T-helper 22 cell (primary cell): ENCODE measurements around the gene UNC119.

Experiments used
- DNase-seq: peaks from one replicate; pipeline ENCODE4 v3.0.0-alpha.2; 2020; ENCODE audit warnings: low read depth

Gene UNC119

DNA sequence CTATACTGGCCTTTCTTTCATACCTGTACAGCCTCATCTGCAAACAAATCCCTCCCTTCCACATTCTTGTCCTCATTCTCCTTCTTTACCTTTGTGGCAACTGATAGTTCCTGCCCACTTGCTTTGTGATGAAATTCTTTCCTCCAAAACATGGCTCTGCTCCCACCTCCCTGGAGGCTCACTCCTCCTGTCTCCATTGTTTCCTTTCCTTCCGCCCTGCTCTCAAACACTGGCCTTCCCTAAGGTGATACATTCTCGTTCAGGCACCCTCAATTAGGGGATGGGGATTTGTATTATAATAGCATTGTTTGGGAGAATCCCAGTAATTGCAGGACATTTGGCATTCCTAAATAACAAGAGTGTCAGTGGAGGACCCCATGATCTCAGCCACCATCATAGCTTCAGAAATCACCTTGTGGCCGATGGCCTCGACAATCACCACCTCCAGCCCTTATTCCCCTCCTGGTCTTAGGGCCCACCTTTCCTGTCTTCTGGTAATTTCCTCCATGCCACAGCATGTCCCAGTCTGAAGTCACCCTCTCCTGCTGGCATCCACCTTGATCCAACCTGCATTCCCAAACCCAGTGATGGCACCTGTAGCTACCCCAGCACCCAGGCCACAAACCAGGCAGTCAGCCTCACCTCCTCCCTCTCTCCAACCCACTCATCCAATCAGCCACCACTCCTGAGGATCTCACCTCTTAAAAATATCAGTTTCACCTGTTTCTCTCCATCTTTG lies 7.9 kb downstream of the UNC119 start:
- no peak for DNase-seq

DNA sequence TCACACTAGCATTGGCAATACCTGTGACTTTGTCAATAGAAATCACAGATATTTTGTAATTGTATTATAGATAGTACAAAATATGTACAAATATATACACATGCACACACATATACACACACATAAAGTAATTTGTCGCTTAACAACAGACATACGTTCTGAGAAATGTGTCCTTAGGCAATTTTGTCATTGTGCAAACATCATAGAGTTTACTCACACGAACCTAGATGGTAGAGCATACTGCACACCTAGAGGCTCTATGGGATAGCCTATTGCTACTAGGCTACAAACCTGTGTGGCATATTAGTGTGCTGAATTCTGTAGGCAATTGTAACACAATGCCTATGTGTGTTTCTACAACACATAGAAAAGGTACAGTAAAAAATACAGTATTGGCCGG lies 11.0 kb downstream of the UNC119 start:
- DNase-seq: no peak

DNA sequence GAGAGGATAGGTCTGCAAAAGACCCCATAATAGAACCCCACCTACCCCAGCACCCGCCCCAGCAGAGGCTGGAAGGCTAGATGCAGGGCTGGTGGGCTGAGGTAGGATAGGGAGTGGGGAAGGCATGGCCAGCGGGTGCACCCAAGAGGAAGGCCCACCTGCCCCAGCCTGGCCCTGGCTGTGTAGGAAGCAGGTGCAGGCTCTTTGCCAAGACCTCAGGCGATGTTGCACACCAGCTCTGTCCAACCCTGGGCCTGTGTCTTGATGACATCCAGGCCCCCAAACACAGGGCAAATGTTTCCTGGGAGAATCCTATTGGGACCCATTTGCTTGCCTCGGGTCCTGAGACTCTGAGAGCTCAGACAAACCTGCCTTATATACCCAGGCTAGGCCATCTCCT lies 12.2 kb downstream of the UNC119 start:
- DNase-seq: no peak

DNA sequence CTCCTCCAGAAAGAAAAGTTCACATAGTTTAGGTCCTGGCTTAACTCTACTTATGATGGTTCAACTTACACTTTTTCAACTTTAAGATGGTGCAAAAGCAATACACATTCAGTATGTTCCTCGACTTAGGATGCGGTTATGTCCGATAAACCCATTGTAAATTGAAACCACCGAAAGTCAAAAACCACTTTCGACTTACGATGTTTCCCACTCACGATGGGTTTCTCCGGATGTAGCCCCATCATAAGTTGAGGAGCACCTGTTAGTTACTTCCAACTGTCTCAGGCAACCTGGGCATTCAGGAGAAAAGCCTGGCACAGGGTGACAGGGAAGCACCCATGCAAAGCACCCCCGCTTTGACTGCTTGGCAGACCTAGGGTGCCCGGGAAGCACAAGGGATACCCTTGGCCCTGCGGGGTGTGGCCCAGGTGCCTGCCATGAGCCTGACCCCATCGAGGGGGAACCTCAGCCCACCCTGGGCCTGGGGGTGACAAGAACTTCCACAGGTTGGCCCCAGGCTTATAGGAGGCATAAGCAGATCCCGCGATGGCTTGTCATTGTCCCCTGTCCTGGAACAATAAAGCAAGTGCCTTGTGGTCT lies 14.0 kb downstream of the UNC119 start:
- DNase-seq: no peak

DNA sequence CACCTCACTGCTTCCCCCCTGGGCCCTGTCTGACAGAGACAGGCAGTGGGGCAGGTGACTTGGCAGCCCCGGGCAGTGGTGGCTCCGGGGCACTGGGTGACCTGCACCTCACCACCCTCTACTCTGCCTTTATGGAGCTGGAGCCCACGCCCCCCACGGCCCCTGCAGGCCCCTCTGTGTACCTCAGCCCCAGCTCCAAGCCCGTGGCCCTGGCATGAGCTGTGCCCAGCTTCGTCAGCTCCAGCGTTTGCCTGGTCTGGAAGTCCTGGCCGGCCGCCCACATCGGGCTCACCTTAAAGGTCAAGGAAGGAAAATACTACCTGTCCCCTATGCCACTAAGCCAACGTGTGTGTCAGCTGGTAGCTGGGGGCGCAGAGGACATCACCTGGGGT lies 15.2 kb downstream of the UNC119 start:
- no peak for DNase-seq

DNA sequence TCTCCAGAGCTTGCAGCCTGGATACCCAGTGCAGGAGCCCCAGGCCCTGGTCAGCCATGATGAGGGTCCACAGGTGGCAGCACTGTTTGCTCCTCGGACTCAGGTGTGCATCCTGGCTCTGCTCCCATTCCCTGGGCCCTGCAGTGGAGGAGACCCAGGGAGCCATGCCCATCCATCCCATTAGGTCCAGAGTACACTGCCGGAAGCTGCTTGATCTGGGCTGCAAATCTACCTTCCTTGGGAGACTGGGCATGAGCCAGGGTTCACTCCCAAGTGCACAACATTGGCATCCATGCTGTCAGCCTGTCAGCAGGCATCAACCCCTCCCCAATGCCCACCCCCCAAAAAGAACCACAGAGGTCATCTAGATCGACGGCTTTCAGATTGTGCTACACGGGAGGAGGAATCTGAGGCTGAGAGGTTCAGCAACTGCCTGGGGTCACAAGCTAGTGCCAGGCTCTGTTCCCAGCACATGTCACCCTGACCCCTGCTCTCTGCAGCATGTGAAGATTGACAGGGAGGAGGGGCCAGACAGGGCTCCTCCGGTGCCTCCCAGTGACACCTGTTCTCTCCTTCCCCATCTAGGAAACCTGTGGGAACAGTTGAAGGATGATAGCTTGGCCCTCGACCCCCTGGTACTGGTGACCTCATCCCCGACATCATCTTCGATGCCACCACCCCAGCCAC lies 15.7 kb downstream of the UNC119 start:
- no peak for DNase-seq

DNA sequence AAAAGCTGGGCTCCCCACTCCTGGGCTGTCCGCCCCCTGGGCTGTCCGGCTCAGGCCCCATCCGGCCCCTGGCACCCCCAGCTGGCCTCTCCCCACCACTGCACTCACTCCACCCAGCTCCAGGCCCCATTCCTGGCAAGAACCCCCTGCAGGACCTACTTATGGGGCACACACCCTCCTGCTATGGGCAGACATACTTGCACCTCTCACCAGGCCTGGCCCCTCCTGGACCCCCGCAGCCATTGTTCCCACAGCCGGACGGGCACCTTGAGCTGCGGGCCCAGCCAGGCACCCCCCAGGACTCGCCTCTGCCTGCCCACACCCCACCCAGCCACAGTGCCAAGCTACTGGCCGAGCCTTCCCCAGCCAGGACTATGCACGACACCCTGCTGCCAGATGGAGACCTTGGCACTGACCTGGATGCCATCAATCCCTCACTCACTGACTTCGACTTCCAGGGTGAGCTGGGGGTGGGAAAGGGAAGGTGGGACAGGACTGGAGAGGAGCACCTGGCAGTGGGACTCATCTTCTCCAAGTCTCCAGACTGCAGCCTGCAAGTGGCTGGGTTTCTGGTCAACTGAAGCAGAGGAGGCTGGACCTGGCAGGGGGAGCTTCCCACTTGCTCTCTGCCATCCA lies 17.6 kb downstream of the UNC119 start:
- DNase-seq: no peak

DNA sequence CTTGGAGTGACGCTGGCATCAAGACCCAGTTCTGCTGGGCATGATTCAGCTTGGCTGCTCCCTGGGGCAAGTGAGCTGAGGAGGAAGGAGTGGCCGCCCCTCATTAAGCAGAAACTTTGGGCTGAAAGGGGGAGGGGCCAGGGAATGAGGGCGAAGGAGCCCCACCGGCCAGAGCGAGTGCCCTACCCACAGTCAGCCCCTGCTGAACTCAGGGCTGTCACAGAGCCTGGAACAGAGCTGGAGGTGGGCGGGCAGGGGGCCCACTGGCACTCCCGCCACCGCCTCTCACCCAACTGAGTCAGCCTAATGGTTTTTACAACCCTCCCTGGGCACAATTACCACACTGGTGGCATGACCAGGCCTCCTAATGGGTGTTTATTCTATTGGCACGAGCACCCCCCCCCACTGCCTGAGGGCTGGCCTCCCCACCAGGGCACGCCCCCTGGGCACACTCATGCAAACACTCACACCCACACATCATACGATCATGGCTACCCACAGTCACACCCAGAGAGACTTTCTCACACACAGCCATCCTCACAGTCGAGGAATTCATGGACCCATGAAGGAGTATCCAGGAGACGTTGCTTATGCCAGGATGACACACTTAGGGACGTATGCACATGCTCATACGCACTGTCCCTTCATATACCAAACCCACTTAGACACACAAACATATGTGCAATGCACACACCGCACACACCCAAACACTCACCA lies 19.2 kb downstream of the UNC119 start:
- DNase-seq: no peak

DNA sequence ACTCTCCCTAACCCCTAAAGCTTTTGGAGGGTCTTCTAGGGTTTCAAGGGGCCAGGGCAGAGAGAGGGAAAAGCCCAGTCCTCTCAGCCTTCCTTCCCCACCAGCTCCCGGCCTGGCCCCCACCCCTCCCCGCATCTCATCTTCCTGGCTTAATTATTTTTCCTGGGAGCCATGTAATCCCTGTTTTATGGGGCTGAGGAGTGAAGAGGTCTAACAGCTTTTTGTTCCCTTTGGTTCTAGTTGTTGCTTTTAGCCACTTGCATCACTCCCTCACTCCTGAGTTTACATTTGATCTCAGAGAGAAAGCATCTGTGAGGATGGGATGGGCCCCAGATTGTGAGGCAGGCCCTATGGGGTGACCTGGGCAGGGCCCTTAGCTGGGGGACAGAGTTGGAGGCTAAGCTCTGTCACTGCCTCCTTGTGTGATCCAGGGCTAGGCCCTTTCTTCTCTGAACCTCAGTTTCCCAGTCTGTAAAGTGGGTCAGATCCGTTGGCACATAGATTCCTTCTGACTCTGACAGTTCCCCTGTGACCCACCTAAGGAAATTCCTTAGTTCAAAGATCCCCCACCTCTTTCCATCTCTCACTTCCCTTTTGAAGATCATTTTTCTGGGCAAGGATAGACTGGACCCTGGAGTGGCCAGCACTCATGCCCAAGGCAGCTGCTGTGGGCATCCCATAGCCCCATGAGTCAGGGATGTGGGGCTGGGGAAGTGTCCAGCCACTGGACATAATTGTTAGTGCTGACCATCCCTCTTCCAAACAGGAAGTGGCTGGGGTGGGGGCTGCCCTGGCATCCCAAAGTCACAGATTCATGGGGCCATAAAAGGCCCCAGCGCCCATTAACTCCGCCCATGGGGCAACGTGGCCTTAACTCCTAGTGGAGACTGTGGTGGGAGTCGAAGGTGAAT lies 20.1 kb downstream of the UNC119 start:
- DNase-seq: no peak

DNA sequence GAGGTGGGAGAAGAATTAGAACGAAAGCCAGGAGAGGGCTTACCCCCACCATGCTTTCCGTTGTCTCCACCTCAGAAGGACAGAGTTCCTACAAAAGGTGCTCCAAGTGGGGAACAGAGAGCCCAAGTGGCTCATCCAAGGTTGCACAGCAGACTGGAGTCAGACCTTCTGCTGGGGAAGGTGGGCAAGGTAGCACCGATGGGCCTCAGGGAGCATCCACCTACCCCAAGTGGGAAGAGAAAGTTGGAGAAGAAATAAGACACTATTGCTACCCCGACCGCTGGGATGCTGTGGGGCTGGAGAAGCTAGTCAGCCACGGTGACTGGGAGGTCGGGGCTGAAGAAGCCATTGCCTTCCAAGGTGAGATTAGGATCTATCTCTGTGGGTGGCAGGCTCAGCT lies 21.5 kb downstream of the UNC119 start:
- no peak for DNase-seq

DNA sequence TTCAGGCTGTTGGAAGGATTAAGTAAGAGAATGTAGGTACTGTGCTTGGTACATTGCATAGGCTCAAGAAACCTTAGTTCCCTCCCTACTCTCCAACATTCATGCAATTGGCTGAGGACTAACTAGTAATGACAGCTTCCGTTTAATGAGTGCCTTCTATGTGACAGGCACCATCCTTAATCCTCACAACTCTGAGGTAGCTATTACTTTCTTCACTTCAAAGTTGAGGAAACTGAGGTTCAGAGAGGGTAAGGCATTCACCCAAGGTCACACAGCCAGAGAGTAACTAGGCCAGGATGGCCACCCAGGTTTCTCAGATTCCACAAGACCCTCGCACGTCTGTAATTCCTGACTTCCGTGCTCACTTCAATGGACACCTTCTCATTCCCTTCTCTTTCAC lies 22.2 kb downstream of the UNC119 start:
- DNase-seq: no peak

DNA sequence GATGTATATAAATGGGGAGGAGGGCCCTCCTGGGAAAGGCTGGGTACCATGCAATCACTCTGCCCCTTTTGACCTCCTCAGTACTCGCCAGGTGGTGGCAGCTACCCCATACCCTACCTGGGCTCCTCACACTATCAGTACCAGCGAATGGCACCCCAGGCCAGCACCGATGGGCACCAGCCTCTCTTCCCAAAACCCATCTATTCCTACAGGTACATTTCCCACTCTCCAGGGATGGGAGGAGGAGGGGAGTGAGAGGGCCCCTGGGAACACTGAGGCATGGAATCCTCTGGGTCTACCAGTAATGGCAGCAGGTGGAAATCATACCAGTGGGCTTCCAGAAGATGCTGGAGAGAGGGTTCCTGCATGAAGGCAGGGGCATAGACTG lies 23.4 kb downstream of the UNC119 start:
- DNase-seq: no peak

DNA sequence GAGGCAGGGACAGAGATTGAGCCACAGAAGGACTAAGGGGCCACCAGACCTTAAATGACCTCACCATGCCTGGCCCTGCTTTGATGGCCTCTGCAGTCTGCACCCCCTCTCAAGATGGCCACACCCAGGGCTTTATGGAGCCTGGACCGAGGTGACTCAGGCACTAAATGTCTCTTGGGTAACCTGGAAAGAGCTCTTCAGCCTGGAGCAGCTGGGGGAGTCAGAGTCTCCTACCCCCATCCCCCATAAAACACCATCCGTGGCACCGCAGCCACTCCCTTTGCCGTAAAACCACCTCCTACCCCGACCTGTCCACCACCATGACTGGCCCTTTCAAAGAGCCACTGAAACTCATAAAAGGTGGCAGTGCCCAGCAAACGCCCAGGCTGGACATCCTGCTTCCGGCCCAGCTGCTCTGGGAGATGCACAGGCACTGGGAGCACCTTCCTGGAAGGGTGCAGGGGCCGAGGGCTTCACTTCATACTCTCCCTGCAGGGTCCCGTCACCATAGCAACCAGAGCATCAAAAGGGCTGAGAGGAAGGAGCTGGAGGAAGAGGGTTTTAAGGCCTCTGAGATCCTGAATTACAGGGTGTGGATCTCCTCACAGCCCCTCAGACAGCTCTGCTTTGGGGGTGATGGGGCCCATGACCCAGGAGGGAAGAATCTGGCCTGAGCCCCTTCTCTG lies 24.0 kb downstream of the UNC119 start:
- DNase-seq: no peak

DNA sequence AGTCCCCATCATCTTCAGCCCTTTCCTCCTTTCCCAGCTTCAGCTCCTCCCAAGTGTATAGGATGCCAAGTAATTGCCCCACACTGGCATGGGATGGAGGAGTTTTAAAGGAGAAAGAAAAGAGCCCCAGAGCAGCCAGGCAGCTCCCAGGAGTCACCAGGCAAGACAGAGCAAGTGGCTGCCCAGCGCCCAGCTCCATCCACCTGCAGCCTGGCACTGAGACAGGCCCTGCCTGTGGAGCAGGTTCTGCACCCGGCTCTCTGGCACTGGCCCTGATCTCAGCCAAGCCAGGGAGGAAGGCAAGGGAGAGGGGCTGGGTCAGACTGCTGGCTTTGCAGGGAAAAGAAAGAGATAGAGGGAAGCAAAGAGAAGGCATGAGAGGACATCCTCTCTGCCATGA lies 24.6 kb downstream of the UNC119 start:
- no peak for DNase-seq

DNA sequence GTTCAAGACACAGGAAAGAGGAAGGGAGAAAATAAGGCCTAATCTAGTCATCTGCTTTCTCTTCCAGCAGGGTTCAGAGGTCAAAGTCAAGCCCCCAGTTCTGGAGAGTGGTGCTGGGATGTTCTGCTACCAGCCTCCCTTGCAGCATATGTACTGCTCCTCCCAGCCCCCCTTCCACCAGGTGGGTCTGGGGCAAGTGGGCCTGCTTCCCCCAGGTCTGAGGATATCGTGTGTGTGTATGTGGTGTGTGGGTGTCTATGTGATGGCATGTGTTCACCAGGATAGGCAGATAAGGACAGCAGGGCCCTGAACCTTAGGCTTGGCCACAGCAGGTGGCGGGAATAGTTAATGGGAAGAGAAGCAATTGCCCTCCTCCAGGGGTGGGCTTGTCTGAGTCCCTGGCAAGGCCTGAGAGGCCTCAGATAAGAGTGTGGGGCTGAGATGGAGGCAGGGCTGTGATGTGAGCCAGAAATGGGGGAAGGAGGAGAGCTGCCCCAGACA lies 25.2 kb downstream of the UNC119 start:
- DNase-seq: no peak

DNA sequence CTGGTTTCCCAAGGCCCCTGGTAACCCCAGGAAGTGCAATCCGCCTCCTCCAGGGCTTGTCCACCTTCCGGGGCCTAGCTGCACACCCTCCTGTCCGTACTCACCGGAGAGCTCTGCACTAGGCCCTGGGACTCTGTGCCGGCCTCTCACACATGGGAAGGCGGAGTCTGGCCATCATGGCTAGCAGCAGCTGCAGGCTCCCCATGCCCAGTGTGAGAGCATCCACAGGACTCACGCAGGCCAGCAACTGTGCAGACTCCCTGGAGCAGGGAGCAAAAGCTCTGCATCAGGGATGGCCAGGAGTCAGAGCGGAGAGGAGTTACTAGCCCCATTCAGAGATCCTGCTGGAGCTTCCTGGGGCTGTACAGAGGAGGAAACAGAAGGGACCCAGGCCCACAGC lies 26.0 kb downstream of the UNC119 start:
- DNase-seq: no peak

DNA sequence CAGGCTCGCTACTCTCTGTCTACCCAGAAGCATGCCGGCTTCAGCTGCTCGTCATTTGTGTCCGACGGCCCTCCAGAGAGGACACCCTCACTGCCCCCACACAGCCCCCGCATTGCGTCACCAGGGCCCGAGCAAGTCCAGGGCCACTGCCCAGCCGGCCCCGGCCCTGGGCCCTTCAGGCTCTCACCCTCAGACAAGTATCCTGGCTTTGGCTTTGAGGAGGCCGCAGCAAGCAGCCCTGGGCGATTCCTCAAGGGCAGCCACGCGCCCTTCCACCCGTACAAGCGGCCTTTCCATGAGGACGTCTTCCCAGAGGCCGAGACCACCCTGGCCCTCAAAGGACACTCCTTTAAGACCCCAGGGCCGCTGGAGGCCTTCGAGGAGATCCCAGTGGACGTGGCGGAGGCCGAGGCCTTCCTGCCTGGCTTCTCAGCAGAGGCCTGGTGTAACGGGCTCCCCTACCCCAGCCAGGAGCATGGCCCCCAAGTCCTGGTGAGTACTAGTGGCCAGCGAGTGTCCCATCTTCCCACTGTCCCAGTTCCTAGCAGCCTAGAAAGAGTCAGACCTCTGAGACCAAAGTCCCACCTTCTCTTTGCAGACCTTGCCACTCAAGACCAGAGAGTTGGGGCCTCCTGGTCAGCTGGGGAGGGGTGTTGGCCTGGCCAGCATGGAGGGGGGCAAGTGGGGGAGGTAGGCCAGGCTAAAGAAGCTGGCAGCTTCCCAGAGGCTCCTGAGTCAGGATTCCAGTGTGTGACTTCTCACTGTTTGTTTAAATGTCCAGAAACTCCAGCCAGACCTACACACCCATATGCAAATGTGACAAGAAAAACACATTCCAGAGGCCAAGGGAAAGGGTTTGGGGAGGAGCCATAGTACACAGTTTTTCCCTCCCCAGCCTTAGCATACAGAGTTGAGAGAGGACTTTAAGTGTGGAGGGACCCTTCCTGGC lies 27.7 kb downstream of the UNC119 start:
- DNase-seq: no peak

DNA sequence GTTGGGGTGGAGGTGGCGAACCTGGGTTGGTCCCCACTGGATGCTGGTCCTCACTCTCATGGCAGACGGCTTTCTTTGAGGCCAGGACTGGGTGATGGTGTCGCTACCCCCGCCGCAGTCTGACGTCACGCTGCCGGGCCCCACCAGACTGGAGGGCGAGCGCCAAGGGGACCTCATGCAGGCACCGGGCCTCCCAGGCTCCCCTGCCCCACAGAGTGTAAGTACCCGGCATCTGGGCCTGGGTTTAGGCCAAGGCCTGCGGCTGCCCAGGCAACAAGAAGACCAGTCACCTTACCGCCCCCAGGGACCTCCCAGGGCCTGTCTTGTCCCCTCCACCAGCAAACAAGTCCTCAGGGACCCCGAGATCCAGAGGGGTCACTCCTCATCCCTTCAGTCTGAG lies 28.5 kb downstream of the UNC119 start:
- no peak for DNase-seq

DNA sequence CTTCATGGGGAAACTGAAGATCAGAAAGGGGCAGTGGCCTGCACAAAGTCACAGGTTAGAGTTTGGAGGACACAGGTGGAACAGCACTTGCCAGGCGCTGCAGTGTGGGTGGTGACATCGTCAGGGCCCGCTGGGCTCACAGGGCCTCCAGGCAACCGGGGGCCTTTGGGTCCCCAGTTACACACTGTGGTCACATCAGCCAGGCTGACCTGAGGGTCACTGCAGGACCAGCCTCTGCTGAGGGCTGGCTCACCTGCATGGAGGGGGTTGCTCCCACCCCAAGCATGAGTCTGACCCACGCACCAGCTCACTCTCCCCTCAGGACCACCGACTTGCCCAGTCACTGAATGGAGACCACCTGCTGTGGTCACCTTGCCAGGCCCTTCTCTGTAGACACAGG lies 29.2 kb downstream of the UNC119 start:
- DNase-seq: no peak
